NCI-H510A treated with DMSO at 0.1 percent for 48 hours (cell line): ENCODE measurements around the gene FRRS1.
"Not testable (repeated sequence)": the region's sequence is repeated elsewhere in the genome, so short reads cannot be mapped to it uniquely, and the experiment has no call there.

Source experiments
- DNase-seq: peaks from one replicate; lab custom pipeline; 2025; lab: John Stamatoyannopoulos, UW

The FRRS1 gene, protein sequence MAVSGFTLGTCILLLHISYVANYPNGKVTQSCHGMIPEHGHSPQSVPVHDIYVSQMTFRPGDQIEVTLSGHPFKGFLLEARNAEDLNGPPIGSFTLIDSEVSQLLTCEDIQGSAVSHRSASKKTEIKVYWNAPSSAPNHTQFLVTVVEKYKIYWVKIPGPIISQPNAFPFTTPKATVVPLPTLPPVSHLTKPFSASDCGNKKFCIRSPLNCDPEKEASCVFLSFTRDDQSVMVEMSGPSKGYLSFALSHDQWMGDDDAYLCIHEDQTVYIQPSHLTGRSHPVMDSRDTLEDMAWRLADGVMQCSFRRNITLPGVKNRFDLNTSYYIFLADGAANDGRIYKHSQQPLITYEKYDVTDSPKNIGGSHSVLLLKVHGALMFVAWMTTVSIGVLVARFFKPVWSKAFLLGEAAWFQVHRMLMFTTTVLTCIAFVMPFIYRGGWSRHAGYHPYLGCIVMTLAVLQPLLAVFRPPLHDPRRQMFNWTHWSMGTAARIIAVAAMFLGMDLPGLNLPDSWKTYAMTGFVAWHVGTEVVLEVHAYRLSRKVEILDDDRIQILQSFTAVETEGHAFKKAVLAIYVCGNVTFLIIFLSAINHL

DNA sequence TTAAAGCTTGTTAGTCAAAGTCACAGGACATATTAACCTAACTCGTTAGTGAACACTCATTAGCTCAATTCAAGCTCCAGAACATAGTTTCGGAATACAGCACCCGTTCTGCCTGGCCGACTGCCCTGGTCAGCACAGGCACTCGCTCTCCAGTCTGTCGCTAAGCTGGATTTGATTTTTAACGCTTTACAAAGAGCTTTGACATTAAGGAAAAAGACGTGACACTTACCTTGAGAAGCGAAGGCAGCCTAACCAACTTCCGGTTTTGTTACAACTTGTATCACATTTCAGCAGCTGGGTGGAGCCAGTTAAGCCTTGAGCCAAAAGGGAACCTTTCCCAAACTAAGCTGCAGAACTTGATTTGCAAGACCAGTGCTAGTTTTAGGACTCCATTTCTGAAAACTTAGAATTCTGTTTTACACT, at the start of gene FRRS1:
Gene FRRS1, minus strand, starts transcription at position 258 of the 423 bp plus-strand sequence. CDS start 17,867 bp downstream, outside the sequence.
- peak; percentile 88 for DNase-seq

GRCh38 chr1:99814373-99814900, 48.0 kb upstream of the FRRS1 start:
- no peak for DNase-seq

DNA sequence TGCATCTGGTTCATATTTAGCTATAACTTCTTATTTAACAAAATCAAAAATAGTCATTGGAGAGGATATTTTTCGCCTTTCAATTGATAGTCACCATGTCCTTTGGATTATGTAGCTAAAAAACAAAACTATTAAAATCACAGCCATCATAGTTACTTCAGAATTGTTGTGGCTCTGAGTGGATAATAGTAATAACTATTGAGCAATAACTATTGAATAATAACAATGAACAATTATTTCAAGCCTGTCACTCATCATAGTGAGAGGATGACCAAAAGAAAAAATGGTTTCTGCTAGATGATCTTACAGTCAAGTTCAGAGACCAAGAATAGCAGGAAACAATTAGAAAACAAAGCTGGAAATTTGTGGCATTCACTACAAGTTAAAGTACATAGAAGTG, 45.3 kb upstream of the FRRS1 start:
- no peak for DNase-seq

- DNase-seq, result no peak
Observed at GRCh38 chr1:99811075-99811474, 44.6 kb upstream of the FRRS1 start.

DNA sequence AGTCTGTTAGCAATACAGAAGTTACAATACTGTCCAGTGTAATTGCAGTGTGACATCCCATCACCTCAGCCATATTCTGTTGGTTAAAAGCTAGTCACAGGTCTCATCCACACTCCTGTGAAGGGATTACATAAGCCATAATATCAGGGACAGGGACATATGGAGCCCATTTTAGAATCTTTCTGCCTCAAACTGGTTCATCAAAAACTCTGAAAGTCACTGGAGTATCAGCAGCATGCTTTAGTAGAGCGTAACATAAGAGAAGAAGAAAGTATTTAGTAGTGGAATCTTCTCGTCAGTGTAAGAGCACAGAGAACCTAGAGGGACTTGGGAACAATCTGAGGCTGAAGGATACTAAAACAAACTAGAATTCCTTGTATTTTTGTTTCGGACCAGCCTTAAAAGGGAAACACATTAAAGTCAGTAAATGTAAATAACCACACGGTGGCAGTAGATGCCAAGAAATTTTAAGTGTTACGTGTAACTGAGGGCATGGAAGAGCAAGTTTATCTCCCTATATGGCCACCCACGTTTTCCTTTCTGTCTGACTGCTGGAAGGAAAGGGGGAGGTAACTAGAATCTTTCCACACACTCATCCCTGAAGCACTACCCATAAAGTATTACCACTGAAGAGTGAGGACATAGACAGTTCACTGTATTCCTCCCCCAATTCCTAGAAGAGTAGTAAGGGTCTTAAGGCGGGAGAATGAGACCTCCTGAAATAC, 42.1 kb upstream of the FRRS1 start:
- DNase-seq, result peak; percentile 80

DNA sequence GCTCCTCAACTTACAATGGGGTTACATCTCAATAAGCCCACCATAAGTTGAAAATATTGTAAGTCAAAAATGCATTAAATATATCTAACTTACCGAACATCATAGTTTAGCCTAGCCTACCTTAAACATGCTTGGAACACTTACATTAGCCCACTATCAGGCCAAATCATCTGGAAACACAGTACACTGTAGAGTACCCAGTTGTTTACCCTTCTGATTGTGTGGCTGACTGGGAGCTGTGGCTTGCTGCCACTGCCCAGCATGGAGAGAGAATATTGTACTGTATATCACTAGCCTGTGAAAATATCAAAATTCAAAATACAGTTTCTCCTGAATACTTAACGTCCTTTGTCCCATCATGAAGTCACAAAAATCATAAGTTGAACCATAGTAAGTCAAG, 40.4 kb upstream of the FRRS1 start:
- no peak for DNase-seq

GRCh38 chr1:99801584-99801983, 35.1 kb upstream of the FRRS1 start:
- no peak for DNase-seq

DNA sequence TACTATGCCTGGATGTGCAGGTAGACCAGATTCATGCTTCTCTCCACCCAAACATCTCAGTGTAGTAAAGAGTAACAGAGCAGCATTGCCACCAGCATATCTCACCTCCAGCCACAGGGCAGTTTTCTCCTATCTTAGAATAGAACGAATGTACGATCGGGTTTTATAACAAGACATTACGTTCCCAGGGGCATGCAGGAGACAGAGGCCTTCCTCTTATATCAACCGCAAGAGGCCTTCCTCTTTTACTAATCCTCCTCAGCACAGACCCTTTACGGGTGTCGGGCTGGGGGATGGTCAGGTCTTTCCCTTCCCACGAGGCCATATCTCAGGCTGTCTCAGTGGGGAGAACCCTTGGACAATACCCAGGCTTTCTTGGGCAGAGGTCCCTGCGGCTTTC, 27.4 kb upstream of the FRRS1 start:
- not testable (repeated sequence) for DNase-seq

GRCh38 chr1:99789715-99790114, 23.3 kb upstream of the FRRS1 start:
- DNase-seq, result no peak

DNA sequence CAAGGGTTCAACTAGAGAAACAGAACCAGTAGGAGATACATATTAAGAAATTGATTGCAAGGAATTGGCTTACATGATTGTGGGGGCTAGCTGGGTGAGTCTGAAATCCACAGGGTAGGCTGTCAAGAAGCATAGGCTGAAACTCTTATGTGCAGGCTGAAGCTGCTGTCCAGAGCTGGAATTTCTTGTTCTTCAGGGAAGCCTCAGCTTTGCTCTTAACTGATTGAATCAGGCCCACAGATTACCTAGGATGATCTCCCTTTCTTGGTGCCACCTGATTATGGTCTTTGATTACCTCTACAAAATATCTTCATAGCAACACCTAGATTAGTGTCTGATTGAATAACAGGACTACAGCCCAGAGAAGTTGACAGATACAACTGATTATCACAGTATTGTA, 22.5 kb upstream of the FRRS1 start:
- DNase-seq, result no peak

- no peak for DNase-seq
Observed at GRCh38 chr1:99786751-99787501, 20.5 kb upstream of the FRRS1 start.

GRCh38 chr1:99784809-99785255, 18.4 kb upstream of the FRRS1 start:
- no peak for DNase-seq

- DNase-seq, result no peak
Observed at GRCh38 chr1:99784143-99784542, 17.7 kb upstream of the FRRS1 start.

- no peak for DNase-seq
Observed at GRCh38 chr1:99782920-99783319, 16.5 kb upstream of the FRRS1 start.

- DNase-seq, result no peak
Observed at GRCh38 chr1:99782397-99782796, 16.0 kb upstream of the FRRS1 start.

DNA sequence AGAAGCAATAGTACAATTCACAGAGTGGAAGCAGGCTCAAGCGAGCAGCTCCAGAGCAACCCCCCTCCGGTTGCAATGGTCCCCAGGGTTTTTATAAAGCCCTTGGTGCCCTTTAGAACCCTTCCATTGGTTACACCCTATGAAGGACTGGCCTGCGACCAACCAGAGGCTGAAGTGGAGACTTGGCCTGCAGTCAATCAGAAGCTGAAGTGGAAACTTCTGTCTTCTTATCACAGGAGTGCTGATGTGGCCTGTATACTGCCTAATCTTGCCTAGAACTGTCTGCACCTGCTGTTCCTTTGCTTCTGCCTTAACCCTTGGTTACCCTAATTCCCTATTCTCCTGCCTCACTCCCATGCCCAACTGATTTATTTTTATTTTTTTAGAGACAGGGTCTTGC, 15.4 kb upstream of the FRRS1 start:
- DNase-seq, result no peak

- no peak for DNase-seq
Observed at GRCh38 chr1:99777752-99778151, 11.3 kb upstream of the FRRS1 start.

DNA sequence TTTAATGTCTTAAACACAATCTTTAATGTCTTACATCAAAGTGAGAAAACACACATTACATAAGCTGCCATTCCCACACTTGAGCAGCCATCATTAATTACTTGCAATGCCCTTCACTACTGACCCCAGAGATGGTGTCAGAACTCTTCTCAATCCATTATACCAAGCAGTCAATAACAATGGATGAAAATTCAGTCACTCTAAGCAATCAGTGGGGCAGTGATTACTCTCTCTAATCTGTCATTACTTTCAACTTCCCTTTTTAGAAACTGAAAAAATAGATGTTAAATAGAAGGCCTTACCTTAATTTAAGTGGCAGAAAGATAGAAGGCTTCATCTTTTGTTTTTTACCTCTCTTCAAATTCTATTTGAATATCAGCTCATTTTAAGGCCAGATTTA, 9.7 kb upstream of the FRRS1 start:
- DNase-seq, result no peak

DNA sequence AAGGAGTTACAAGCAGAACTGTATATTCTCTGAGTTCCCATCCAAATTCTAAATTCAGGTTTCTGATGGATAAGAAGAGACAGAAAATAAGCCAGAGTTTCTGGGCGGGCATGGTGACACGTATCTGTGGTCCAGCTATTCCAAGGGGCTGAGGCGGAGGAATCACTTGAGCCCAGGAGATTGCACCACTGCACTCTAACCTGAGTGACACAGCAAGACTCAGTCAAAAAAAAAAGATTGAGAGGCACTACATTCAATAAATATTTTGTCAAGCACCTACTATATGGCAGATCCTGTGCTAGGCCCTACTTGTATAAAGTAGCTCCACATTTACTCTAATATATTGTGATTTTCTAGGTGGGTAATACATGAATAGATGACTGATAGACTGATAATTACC, 6.4 kb upstream of the FRRS1 start:
- DNase-seq, result no peak

DNA sequence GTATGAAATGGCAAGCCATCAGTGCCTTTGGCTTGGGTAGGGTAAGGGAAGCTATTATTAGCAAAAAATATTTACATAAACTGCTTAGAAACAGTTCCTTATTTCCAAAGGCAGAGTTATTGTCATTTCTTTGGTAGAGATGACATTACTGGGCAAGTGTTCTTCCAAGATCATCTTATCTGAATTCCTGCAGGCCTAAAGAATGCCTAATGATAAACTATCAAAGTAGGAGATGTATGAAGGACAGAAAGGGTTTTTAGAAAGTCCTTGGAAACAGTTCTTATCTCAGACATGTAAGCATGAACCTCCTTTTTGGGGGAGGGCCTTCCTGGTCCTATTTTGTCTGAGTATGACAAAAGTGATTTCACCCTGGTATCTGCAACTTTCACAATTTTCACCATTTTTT, 5.1 kb upstream of the FRRS1 start:
- DNase-seq, result no peak

- no peak for DNase-seq
Observed at GRCh38 chr1:99768524-99769245, 2.2 kb upstream of the FRRS1 start.
